Liver (tissue), 9 donors: ENCODE results near the gene SLC47A2. TPM values are rescaled to one million over a fixed set of nuclear protein-coding genes. Genes with fewer than 3 reads are reported as not detected.

Experiments
- DNase-seq: peaks from one replicate; pipeline ENCODE4 v3.0.0-alpha.2; 2017; ENCODE audit warnings: low spot score
- H3K27ac ChIP-seq, 2 donors: one replicate each; pipeline ENCODE4 v1.7.0; 2013; ENCODE audit warnings: inconsistent platforms in 2 of 2, low read length in 2 of 2, control low read depth in 1 of 2, low read depth in 1 of 2, mild to moderate bottlenecking in 1 of 2
- H3K27me3 ChIP-seq, 4 donors: one replicate each; pipeline versions ENCODE4 v1.6.1 to v1.7.0; 2013; ENCODE audit warnings: low read length in 3 of 4, inconsistent platforms in 1 of 4, mild to moderate bottlenecking in 1 of 4, moderate library complexity in 1 of 4; ENCODE audit not compliant: control insufficient read depth in 4 of 4, insufficient read depth in 4 of 4
- H3K36me3 ChIP-seq, 4 donors: one replicate each; pipeline versions ENCODE4 v1.6.1 to v1.7.0; 2013; ENCODE audit warnings: low read length in 3 of 4, mild to moderate bottlenecking in 3 of 4, low read depth in 1 of 4, moderate library complexity in 1 of 4; ENCODE audit not compliant: control insufficient read depth in 4 of 4, insufficient read depth in 3 of 4
- H3K4me1 ChIP-seq, 4 donors: one replicate each; pipeline versions ENCODE4 v1.6.1 to v1.7.0; 2013; ENCODE audit warnings: low read length in 3 of 4, mild to moderate bottlenecking in 3 of 4, moderate library complexity in 1 of 4; ENCODE audit not compliant: control insufficient read depth in 4 of 4, insufficient read depth in 4 of 4
- H3K4me3 ChIP-seq, 3 donors: one replicate each; pipeline versions ENCODE4 v1.6.1 to v1.7.0; 2013; ENCODE audit warnings: low read length in 3 of 3, control low read depth in 1 of 3, low read depth in 1 of 3, mild to moderate bottlenecking in 1 of 3
- H3K9ac ChIP-seq, 2 donors: one replicate each; pipeline ENCODE4 v1.7.0; 2013; ENCODE audit warnings: low read length in 2 of 2, mild to moderate bottlenecking in 2 of 2, moderate library complexity in 2 of 2, control low read depth in 1 of 2, low read depth in 1 of 2
- H3K9me3 ChIP-seq, 4 donors: one replicate each; pipeline versions ENCODE4 v1.6.1 to v1.7.0; 2013; ENCODE audit warnings: low read length in 3 of 4; ENCODE audit not compliant: control insufficient read depth in 4 of 4
- EGR1 ChIP-seq, 2 donors: IDR thresholded peaks; 2 replicates each; pipeline ENCODE4 v1.6.1; 2016 to 2018; ENCODE audit warnings: antibody characterized with exemption in 2 of 2, low read depth in 2 of 2
- FOXA1 ChIP-seq: IDR thresholded peaks from 2 replicates; pipeline ENCODE4 v1.6.1; 2016; ENCODE audit warnings: antibody characterized with exemption
- FOXA2 ChIP-seq: IDR thresholded peaks from 2 replicates; pipeline ENCODE4 v1.6.1; 2016; ENCODE audit warnings: antibody characterized with exemption
- GABPA ChIP-seq, 2 donors: IDR thresholded peaks in 1 of 2; conservative IDR thresholded peaks in 1 of 2; 2 replicates each; pipeline ENCODE4 v1.6.1; 2016; ENCODE audit warnings: antibody characterized with exemption in 2 of 2, mild to moderate bottlenecking in 1 of 2, moderate library complexity in 1 of 2
- HNF4A ChIP-seq, 2 donors: conservative IDR thresholded peaks; 2 replicates each; pipeline ENCODE4 v1.6.1; 2016; ENCODE audit warnings: antibody characterized with exemption in 2 of 2, mild to moderate bottlenecking in 2 of 2
- HNF4G ChIP-seq: IDR thresholded peaks from 2 replicates; pipeline ENCODE4 v1.6.1; 2016; ENCODE audit warnings: antibody characterized with exemption
- JUND ChIP-seq, 2 donors: IDR thresholded peaks; 2 replicates each; pipeline ENCODE4 v1.6.1; 2016; ENCODE audit warnings: antibody characterized with exemption in 2 of 2
- RAD21 ChIP-seq, 2 donors: IDR thresholded peaks; 2 replicates each; pipeline ENCODE4 v1.6.1; 2016; ENCODE audit warnings: antibody characterized with exemption in 2 of 2, mild to moderate bottlenecking in 2 of 2
- RXRA ChIP-seq, 2 donors: IDR thresholded peaks; 2 replicates each; pipeline ENCODE4 v1.6.1; 2017 to 2018; ENCODE audit warnings: antibody characterized with exemption in 2 of 2, mild to moderate bottlenecking in 1 of 2
- SP1 ChIP-seq: IDR thresholded peaks from 2 replicates; pipeline ENCODE4 v1.6.1; 2018; ENCODE audit warnings: antibody characterized with exemption, mild to moderate bottlenecking
- TAF1 ChIP-seq: conservative IDR thresholded peaks from 2 replicates; pipeline ENCODE4 v1.6.1; 2016; ENCODE audit warnings: antibody characterized with exemption, mild to moderate bottlenecking
- YY1 ChIP-seq: IDR thresholded peaks from 2 replicates; pipeline ENCODE4 v1.6.1; 2016; ENCODE audit warnings: antibody characterized with exemption, mild to moderate bottlenecking
- WGBS: extraction: QIAGEN DNeasy Blood & Tissue Kit; methylation state at CpG from one replicate; pipeline ENCODE4 v1.1.7; 2013; 5-methylcytosine and 5-hydroxymethylcytosine counted together
- polyA plus RNA-seq, 2 donors: library from polyadenylated mRNA; stranded (reverse) in 1 of 2; unstranded in 1 of 2; fragments of 200-250 nt in 1 of 2; fragments of >200 nt in 1 of 2; fragmentation: Nextera tagmentation in 1 of 2; extraction: Ambion mirVana in 1 of 2; gene quantifications; one replicate each; pipeline versions ENCODE4 v1.2.1 to v1.2.3, GENCODE V29; 2013 to 2015
- total RNA-seq, 2 donors: library from RNA; depleted of rRNA; stranded (reverse); fragments of >200 nt; gene quantifications; one replicate each; pipeline ENCODE4 v1.2.3, GENCODE V29; 2014
- TF ChIP-seq, protein P1 (sequence below): IDR thresholded peaks from 2 replicates; pipeline ENCODE4 v1.6.1; 2016; ENCODE audit warnings: antibody characterized with exemption
- TF ChIP-seq, protein P2 (sequence below): IDR thresholded peaks from 2 replicates; pipeline ENCODE4 v1.6.1; 2016; ENCODE audit warnings: antibody characterized with exemption
- TF ChIP-seq, protein P3 (sequence below): IDR thresholded peaks from 2 replicates; pipeline ENCODE4 v1.6.1; 2016; ENCODE audit warnings: antibody characterized with exemption
- TF ChIP-seq, protein P4 (sequence below): fragments of 150-350 bp; IDR thresholded peaks from 2 replicates; pipeline ENCODE4 v1.5.1; 2017; ENCODE audit warnings: improper control_type of control experiment, low read depth, low read length; ENCODE audit not compliant: missing input control
- TF ChIP-seq, protein P5 (sequence below): IDR thresholded peaks from 2 replicates; pipeline ENCODE4 v1.6.1; 2016; ENCODE audit warnings: antibody characterized with exemption, mild to moderate bottlenecking
- donor health status: healthy.
- donor health status: healthy.
- donor health status: healthy.
- donor health status: healthy.
- donor health status: healthy.

SLC47A2 gene
- total and polyA plus RNA-seq, 4 donors, result 0.08 TPM; not detected in 3

DNA sequence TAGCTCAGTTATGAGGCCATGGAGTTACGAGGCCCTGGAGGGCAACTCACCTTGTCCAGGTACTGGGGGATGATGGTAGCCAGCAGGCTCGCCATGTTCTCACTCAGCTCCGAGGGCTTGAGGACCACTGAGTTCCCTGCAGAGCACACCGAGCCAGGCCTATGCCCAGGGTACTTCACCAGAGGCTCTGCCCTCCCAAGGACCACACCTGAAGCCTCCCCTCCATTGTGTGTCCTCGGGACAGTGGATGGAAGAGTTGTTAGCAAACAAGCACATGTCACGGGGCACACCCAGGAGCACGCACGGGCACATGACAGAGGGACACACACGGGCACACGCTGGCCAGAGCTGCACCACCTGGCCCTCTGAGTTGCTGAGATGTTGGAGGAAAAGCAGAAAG, 26.1 kb upstream of the SLC47A2 start:
- no peak overlapping the region for H3K4me3 ChIP-seq
- TF ChIP-seq, protein P1, sequence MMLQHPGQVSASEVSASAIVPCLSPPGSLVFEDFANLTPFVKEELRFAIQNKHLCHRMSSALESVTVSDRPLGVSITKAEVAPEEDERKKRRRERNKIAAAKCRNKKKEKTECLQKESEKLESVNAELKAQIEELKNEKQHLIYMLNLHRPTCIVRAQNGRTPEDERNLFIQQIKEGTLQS, result no peak
- no peak for TF ChIP-seq RXRA (IDR thresholded peaks at IDR 0.05)
- TF ChIP-seq, protein P2, sequence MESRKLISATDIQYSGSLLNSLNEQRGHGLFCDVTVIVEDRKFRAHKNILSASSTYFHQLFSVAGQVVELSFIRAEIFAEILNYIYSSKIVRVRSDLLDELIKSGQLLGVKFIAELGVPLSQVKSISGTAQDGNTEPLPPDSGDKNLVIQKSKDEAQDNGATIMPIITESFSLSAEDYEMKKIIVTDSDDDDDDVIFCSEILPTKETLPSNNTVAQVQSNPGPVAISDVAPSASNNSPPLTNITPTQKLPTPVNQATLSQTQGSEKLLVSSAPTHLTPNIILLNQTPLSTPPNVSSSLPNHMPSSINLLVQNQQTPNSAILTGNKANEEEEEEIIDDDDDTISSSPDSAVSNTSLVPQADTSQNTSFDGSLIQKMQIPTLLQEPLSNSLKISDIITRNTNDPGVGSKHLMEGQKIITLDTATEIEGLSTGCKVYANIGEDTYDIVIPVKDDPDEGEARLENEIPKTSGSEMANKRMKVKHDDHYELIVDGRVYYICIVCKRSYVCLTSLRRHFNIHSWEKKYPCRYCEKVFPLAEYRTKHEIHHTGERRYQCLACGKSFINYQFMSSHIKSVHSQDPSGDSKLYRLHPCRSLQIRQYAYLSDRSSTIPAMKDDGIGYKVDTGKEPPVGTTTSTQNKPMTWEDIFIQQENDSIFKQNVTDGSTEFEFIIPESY, result no peak
- no peak for TF ChIP-seq TAF1
- no peak for TF ChIP-seq YY1
- TF ChIP-seq GABPA (IDR thresholded peaks at IDR 0.05 in 1 of 2, conservative IDR thresholded peaks at IDR 0.05 in 1 of 2), result no peak
- no peak for TF ChIP-seq FOXA1
- no peak for TF ChIP-seq HNF4A (conservative IDR thresholded peaks at IDR 0.05)
- TF ChIP-seq, protein P3, sequence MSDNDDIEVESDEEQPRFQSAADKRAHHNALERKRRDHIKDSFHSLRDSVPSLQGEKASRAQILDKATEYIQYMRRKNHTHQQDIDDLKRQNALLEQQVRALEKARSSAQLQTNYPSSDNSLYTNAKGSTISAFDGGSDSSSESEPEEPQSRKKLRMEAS, result no peak
- TF ChIP-seq, protein P4, sequence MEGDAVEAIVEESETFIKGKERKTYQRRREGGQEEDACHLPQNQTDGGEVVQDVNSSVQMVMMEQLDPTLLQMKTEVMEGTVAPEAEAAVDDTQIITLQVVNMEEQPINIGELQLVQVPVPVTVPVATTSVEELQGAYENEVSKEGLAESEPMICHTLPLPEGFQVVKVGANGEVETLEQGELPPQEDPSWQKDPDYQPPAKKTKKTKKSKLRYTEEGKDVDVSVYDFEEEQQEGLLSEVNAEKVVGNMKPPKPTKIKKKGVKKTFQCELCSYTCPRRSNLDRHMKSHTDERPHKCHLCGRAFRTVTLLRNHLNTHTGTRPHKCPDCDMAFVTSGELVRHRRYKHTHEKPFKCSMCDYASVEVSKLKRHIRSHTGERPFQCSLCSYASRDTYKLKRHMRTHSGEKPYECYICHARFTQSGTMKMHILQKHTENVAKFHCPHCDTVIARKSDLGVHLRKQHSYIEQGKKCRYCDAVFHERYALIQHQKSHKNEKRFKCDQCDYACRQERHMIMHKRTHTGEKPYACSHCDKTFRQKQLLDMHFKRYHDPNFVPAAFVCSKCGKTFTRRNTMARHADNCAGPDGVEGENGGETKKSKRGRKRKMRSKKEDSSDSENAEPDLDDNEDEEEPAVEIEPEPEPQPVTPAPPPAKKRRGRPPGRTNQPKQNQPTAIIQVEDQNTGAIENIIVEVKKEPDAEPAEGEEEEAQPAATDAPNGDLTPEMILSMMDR, result no peak
- no peak for TF ChIP-seq JUND (IDR thresholded peaks at IDR 0.05)
- TF ChIP-seq HNF4G, result no peak
- TF ChIP-seq RAD21 (IDR thresholded peaks at IDR 0.05), result no peak
- no peaks in the 10 kb centered on the region for H3K9me3 ChIP-seq
- H3K27ac ChIP-seq, result no peak overlapping the region
- no peaks in the 10 kb centered on the region for H3K36me3 ChIP-seq
- no peaks in the 10 kb centered on the region for H3K27me3 ChIP-seq
- WGBS, result 96% methylated on average over 10 of the region's 10 CpGs
- no peak for DNase-seq
- H3K9ac ChIP-seq, result no peak overlapping the region
- peaks cover 0 to 8% (median 0%) of the 10 kb centered on the region in 4 donors for H3K4me1 ChIP-seq

DNA sequence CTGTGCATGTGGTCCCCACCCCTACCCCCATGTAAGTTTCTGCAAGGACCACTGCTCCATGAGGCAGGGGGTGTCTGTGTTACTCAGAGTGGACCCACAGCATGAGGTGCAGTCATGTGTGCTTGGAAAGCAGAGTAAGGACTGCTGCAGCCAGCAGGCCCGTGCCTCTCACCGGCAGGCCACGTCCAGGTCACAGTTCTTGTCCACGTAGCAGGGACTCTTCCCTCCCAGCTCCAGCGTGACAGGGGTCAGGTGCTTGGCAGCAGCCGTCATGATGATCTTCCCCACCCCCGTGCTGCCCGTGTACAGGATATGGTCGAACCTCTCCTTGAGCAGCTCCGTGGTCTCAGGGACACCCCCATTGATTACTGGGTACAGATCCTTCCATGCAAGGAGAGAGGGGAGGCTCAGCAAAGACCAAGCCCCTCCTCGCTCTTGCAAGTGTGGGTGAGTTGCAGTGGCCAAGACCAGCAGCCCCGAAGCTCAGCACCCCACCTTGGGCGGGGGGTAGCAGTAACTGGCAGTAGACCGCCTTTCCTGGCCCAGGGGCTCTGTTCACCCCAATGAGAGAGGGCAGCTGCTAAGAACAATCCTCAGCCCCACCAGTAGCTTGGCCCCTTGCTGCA, 25.6 kb upstream of the SLC47A2 start:
- H3K4me1 ChIP-seq, result peaks cover 0 to 8% (median 0%) of the 10 kb centered on the region in 4 donors
- H3K36me3 ChIP-seq, result no peaks in the 10 kb centered on the region
- no peak overlapping the region for H3K4me3 ChIP-seq
- TF ChIP-seq HNF4G (no peak), EGR1 (IDR thresholded peaks at IDR 0.05; ENCODE audit: low read depth in 2 of 2) (no peak), FOXA2 (no peak), SP1 (peak; percentile 11), HNF4A (conservative IDR thresholded peaks at IDR 0.05) (peak; percentile 41 to 45), RAD21 (IDR thresholded peaks at IDR 0.05) (no peak)
- TF ChIP-seq, protein P5, sequence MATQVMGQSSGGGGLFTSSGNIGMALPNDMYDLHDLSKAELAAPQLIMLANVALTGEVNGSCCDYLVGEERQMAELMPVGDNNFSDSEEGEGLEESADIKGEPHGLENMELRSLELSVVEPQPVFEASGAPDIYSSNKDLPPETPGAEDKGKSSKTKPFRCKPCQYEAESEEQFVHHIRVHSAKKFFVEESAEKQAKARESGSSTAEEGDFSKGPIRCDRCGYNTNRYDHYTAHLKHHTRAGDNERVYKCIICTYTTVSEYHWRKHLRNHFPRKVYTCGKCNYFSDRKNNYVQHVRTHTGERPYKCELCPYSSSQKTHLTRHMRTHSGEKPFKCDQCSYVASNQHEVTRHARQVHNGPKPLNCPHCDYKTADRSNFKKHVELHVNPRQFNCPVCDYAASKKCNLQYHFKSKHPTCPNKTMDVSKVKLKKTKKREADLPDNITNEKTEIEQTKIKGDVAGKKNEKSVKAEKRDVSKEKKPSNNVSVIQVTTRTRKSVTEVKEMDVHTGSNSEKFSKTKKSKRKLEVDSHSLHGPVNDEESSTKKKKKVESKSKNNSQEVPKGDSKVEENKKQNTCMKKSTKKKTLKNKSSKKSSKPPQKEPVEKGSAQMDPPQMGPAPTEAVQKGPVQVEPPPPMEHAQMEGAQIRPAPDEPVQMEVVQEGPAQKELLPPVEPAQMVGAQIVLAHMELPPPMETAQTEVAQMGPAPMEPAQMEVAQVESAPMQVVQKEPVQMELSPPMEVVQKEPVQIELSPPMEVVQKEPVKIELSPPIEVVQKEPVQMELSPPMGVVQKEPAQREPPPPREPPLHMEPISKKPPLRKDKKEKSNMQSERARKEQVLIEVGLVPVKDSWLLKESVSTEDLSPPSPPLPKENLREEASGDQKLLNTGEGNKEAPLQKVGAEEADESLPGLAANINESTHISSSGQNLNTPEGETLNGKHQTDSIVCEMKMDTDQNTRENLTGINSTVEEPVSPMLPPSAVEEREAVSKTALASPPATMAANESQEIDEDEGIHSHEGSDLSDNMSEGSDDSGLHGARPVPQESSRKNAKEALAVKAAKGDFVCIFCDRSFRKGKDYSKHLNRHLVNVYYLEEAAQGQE, result no peak
- H3K27me3 ChIP-seq, result no peaks in the 10 kb centered on the region
- 77% methylated on average over 14 of the region's 14 CpGs for WGBS
- no peak overlapping the region for H3K9ac ChIP-seq
- no peaks in the 10 kb centered on the region for H3K9me3 ChIP-seq
- DNase-seq, result no peak
- no peak overlapping the region for H3K27ac ChIP-seq
